ENCODE results near the gene SMYD2.

DNA sequence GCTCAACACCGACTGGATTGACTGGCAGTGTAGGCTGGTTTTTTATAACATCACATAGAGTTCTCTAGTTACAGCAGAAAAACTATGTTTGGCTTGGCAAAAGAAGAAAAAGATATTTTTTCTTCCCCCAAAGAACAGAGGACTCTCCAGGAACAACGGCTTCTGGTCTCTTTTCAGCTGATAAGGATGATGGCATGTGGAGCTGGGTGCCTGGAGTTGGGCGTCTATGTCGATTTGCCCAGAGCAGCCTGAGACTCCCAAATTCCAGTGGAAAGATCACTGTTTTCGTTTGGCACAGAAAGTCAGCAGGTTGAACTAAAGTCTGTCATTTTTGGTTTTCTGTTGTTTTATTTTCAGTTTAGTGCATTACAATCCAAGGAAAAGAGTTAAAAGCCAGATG lies 91.1 kb downstream of the SMYD2 start:
- TF ChIP-seq, protein P1, sequence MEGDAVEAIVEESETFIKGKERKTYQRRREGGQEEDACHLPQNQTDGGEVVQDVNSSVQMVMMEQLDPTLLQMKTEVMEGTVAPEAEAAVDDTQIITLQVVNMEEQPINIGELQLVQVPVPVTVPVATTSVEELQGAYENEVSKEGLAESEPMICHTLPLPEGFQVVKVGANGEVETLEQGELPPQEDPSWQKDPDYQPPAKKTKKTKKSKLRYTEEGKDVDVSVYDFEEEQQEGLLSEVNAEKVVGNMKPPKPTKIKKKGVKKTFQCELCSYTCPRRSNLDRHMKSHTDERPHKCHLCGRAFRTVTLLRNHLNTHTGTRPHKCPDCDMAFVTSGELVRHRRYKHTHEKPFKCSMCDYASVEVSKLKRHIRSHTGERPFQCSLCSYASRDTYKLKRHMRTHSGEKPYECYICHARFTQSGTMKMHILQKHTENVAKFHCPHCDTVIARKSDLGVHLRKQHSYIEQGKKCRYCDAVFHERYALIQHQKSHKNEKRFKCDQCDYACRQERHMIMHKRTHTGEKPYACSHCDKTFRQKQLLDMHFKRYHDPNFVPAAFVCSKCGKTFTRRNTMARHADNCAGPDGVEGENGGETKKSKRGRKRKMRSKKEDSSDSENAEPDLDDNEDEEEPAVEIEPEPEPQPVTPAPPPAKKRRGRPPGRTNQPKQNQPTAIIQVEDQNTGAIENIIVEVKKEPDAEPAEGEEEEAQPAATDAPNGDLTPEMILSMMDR (IDR thresholded peaks at IDR 0.05 in 2 of 3, conservative IDR thresholded peaks at IDR 0.05 in 1 of 3; ENCODE audit: control insufficient read depth in 2 of 3, extremely low read depth in 1 of 3, insufficient read depth in 1 of 3, low read depth in 3 of 3, low read length in 3 of 3) = no peak
- TF ChIP-seq, protein P2, sequence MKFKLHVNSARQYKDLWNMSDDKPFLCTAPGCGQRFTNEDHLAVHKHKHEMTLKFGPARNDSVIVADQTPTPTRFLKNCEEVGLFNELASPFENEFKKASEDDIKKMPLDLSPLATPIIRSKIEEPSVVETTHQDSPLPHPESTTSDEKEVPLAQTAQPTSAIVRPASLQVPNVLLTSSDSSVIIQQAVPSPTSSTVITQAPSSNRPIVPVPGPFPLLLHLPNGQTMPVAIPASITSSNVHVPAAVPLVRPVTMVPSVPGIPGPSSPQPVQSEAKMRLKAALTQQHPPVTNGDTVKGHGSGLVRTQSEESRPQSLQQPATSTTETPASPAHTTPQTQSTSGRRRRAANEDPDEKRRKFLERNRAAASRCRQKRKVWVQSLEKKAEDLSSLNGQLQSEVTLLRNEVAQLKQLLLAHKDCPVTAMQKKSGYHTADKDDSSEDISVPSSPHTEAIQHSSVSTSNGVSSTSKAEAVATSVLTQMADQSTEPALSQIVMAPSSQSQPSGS (IDR thresholded peaks at IDR 0.05; ENCODE audit: low read length) = no peak
- TF ChIP-seq CHD1 (IDR thresholded peaks at IDR 0.05; ENCODE audit: low read depth, low read length) = no peak
- no peak for TF ChIP-seq EP300 (IDR thresholded peaks at IDR 0.05; ENCODE audit: borderline replicate concordance in 1 of 2, control insufficient read depth in 1 of 2, low read depth in 2 of 2, low read length in 2 of 2)
- TF ChIP-seq, protein P3, sequence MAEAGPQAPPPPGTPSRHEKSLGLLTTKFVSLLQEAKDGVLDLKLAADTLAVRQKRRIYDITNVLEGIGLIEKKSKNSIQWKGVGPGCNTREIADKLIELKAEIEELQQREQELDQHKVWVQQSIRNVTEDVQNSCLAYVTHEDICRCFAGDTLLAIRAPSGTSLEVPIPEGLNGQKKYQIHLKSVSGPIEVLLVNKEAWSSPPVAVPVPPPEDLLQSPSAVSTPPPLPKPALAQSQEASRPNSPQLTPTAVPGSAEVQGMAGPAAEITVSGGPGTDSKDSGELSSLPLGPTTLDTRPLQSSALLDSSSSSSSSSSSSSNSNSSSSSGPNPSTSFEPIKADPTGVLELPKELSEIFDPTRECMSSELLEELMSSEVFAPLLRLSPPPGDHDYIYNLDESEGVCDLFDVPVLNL (IDR thresholded peaks at IDR 0.05; ENCODE audit: low read depth, low read length) = no peak
- no peak for TF ChIP-seq RCOR1 (conservative IDR thresholded peaks at IDR 0.05; ENCODE audit: low read depth, low read length)
- TF ChIP-seq MEF2B (IDR thresholded peaks at IDR 0.05; ENCODE audit: partially characterized antibody, poor library complexity, severe bottlenecking) = no peak
- no peak for TF ChIP-seq MXI1 (IDR thresholded peaks at IDR 0.05; ENCODE audit: low read depth, low read length)
- TF ChIP-seq POLR2A (IDR thresholded peaks at IDR 0.05; ENCODE audit: low read depth, low read length) = no peak
- TF ChIP-seq EZH2 (IDR thresholded peaks at IDR 0.05; ENCODE audit: borderline replicate concordance, control insufficient read depth, low read depth, low read length) = no peak

Data from GM12878 (cell line).